ENCODE measurements around the gene CBX6.

CBX6 gene

GRCh38 chr22:38874529-38875222 is 2.7 kb upstream of the CBX6 start:
- no peak overlapping the region for H3K4me3 ChIP-seq (replicated peaks; ENCODE audit: low read depth, low read length)
- DNase-seq (ENCODE audit: extremely low read depth, low read depth): no peak
- no peak for TF ChIP-seq CTCF (IDR thresholded peaks at IDR 0.05; ENCODE audit: low read depth, low read length, missing control alignments)

- H3K4me3 ChIP-seq (replicated peaks; ENCODE audit: low read depth, low read length): peak overlapping the region; percentile 78; the same call in 1 of the 2 replicates
- no peak for DNase-seq (ENCODE audit: extremely low read depth, low read depth)
- TF ChIP-seq CTCF (IDR thresholded peaks at IDR 0.05; ENCODE audit: low read depth, low read length, missing control alignments): no peak
Observed at GRCh38 chr22:38873469-38874411, 1.7 kb upstream of the CBX6 start.

GRCh38 chr22:38872831-38873248 is 824 bp upstream of the CBX6 start:
- DNase-seq (ENCODE audit: extremely low read depth, low read depth): no peak
- peak overlapping the region; percentile 78 for H3K4me3 ChIP-seq (replicated peaks; ENCODE audit: low read depth, low read length)
- TF ChIP-seq CTCF (IDR thresholded peaks at IDR 0.05; ENCODE audit: low read depth, low read length, missing control alignments): no peak

GRCh38 chr22:38871360-38872171 is 450 bp downstream of the CBX6 start:
- peak overlapping the region; percentile 78 for H3K4me3 ChIP-seq (replicated peaks; ENCODE audit: low read depth, low read length)
- DNase-seq (ENCODE audit: extremely low read depth, low read depth): no peak
- TF ChIP-seq CTCF (IDR thresholded peaks at IDR 0.05; ENCODE audit: low read depth, low read length, missing control alignments): no peak

GRCh38 chr22:38870791-38871359 is 1.1 kb downstream of the CBX6 start:
- peak overlapping the region; percentile 78 for H3K4me3 ChIP-seq (replicated peaks; ENCODE audit: low read depth, low read length)
- TF ChIP-seq CTCF (IDR thresholded peaks at IDR 0.05; ENCODE audit: low read depth, low read length, missing control alignments): no peak
- no peak for DNase-seq (ENCODE audit: extremely low read depth, low read depth)

GRCh38 chr22:38870312-38870741 is 1.7 kb downstream of the CBX6 start:
- DNase-seq (ENCODE audit: extremely low read depth, low read depth): peak; percentile 74
- peak; percentile 97 for TF ChIP-seq CTCF (IDR thresholded peaks at IDR 0.05; ENCODE audit: low read depth, low read length, missing control alignments)
- H3K4me3 ChIP-seq (replicated peaks; ENCODE audit: low read depth, low read length): peak overlapping the region; percentile 78

All from HFF-Myc (cell line).